Measurements from ENCODE around the gene PARP6. TPM values are rescaled to one million over a fixed set of nuclear protein-coding genes. Genes with fewer than 3 reads are reported as not detected.

PARP6 gene
- total RNA-seq, 3 donors from 2014 or later: 32.9 to 89.3 (median 61.4) TPM

GRCh38 chr15:72199721-72200212, 72.6 kb downstream of the PARP6 start:
- DNase-seq (peak; percentile 74 to 91 (median 84)), ATAC-seq (peak; percentile 91)
- TF ChIP-seq CTCF (IDR thresholded peaks at IDR 0.05): peak; percentile 80
- no peak overlapping the region for H3K4me3 ChIP-seq
- H3K4me1 ChIP-seq (ENCODE audit: low read depth): peaks cover 7% of the 10 kb centered on the region
- intact Hi-C loops (cut with DNase I, micrococcal nuclease): loop anchor here in 1 of 2 donors (5.0 kb wide), 1 partner anchor 78 kb away; no protein-coding TSS in a partner anchor
- H3K9me3 ChIP-seq: no peaks in the 10 kb centered on the region
- H3K36me3 ChIP-seq (ENCODE audit: low read depth): peaks cover 24% of the 10 kb centered on the region

GRCh38 chr15:72199205-72199515, 73.2 kb downstream of the PARP6 start:
- Histone ChIP-seq H3K4me3 (no peak overlapping the region), H3K36me3 (ENCODE audit: low read depth) (peaks cover 24% of the 10 kb centered on the region), H3K4me1 (ENCODE audit: low read depth) (peaks cover 7% of the 10 kb centered on the region), H3K9me3 (no peaks in the 10 kb centered on the region)
- TF ChIP-seq CTCF (IDR thresholded peaks at IDR 0.05): no peak
- DNase-seq (no peak), ATAC-seq (no peak)
- intact Hi-C loops (cut with DNase I, micrococcal nuclease): no loop called here

- intact Hi-C loops (cut with DNase I, micrococcal nuclease): no loop called here
- TF ChIP-seq CTCF (IDR thresholded peaks at IDR 0.05): no peak
- no peaks in the 10 kb centered on the region for H3K9me3 ChIP-seq
- DNase-seq (peak in 1 of 3 donors; percentile 37), ATAC-seq (peak; percentile 11)
- H3K36me3 ChIP-seq (ENCODE audit: low read depth): peaks cover 22% of the 10 kb centered on the region
- H3K4me1 ChIP-seq (ENCODE audit: low read depth): peaks cover 7% of the 10 kb centered on the region
- H3K4me3 ChIP-seq: no peak overlapping the region
Measured at GRCh38 chr15:72198356-72199204, 73.8 kb downstream of the PARP6 start.

- peak; percentile 64 for ATAC-seq
- intact Hi-C loops (cut with DNase I, micrococcal nuclease): no loop called here
- no peak within 1 kb of the TSS for H3K4me3 ChIP-seq
- DNase-seq: peak in 2 of 3 donors; percentile 30 to 48
- H3K36me3 ChIP-seq (ENCODE audit: low read depth): peaks cover 14% of the 10 kb centered on the region
- TF ChIP-seq CTCF (IDR thresholded peaks at IDR 0.05): no peak
- H3K4me1 ChIP-seq (ENCODE audit: low read depth): peaks cover 7% of the 10 kb centered on the region
- H3K9me3 ChIP-seq: no peaks in the 10 kb centered on the region
Measured at GRCh38 chr15:72197460-72198355, 74.6 kb downstream of the PARP6 start, which contains the start of gene GRAMD2A. Gene GRAMD2A (minus strand): TSS chr15:72197787.

GRCh38 chr15:72197041-72197459, 75.3 kb downstream of the PARP6 start:
- H3K36me3 ChIP-seq (ENCODE audit: low read depth): peaks cover 7% of the 10 kb centered on the region
- H3K9me3 ChIP-seq: no peaks in the 10 kb centered on the region
- H3K4me1 ChIP-seq (ENCODE audit: low read depth): peaks cover 7% of the 10 kb centered on the region
- no peak for TF ChIP-seq CTCF (IDR thresholded peaks at IDR 0.05)
- no peak overlapping the region for H3K4me3 ChIP-seq
- ATAC-seq: no peak
- intact Hi-C loops (cut with DNase I, micrococcal nuclease): no loop called here
- no peak for DNase-seq
